Activated CD4-positive, alpha-beta T cell treated with anti-CD3 and anti-CD28 coated beads, Interleukin-2, amount 10 ng/mL, durations not matched to agents 24 days and 14 days (primary cell): ENCODE data around the gene TIMM21. TPM values are rescaled to one million over a fixed set of nuclear protein-coding genes. Genes with fewer than 3 reads are reported as not detected.
A peak's percentile ranks its signal among the peaks of the same experiment; 100 is the strongest.

ENCODE experiments used
- DNase-seq: peaks from one replicate; pipeline ENCODE4 v3.0.0; 2022
- H3K27ac Mint-ChIP-seq: one replicate; pipeline ENCODE4 v1.8.0; 2022; ENCODE audit warnings: mild to moderate bottlenecking, mixed read lengths
- H3K27me3 Mint-ChIP-seq: one replicate; pipeline ENCODE4 v1.8.0; 2022; ENCODE audit warnings: mixed read lengths
- H3K36me3 Mint-ChIP-seq: one replicate; pipeline ENCODE4 v1.8.0; 2022; ENCODE audit warnings: low read depth, mild to moderate bottlenecking, mixed read lengths
- H3K4me1 Mint-ChIP-seq: one replicate; pipeline ENCODE4 v1.8.0; 2021; ENCODE audit warnings: mixed read lengths
- H3K4me3 Mint-ChIP-seq: one replicate; pipeline ENCODE4 v1.8.0; 2022; ENCODE audit warnings: mild to moderate bottlenecking, moderate library complexity, mixed read lengths
- H3K9me3 Mint-ChIP-seq: one replicate; pipeline ENCODE4 v1.8.0; 2021; ENCODE audit warnings: mixed read lengths
- intact Hi-C: fragments of 100-400 bp; cut with micrococcal nuclease; formaldehyde crosslinking; loops from one replicate; pipeline ENCODE4 v1.15.1; 2023
- total RNA-seq: library from RNA; stranded (reverse); gene quantifications from 2 replicates; pipeline ENCODE4 v1.2.3, GENCODE V29; 2022

Gene TIMM21
- total RNA-seq, 1 donor from 2014 or later, result 71.8 TPM

DNA sequence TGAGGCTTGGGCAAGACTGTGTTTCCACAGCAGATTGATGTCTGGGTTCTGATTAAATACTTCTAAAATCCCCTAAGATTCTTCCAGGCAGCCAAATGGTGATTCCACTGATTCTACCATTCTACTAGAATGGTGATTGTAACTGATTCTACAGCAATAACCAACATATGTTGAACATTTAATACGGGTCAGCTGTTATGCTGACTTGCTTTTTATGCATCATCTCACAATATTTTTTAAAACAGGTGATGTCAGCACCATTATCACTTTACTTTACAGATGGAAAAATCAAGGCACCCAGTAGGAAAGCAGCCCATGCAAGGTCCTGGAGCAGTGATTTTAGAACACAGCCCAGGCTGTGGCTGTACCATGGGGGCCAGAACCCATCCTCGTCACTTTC lies 37.5 kb downstream of the TIMM21 start:
- Mint-ChIP-seq H3K27me3 (peaks cover 20% of the 10 kb centered on the region), H3K36me3 (no peaks in the 10 kb centered on the region), H3K4me1 (no peaks in the 10 kb centered on the region), H3K4me3 (no peak overlapping the region), H3K27ac (no peak overlapping the region), H3K9me3 (no peaks in the 10 kb centered on the region)
- DNase-seq, result no peak
- intact Hi-C loops, result no loop called here

DNA sequence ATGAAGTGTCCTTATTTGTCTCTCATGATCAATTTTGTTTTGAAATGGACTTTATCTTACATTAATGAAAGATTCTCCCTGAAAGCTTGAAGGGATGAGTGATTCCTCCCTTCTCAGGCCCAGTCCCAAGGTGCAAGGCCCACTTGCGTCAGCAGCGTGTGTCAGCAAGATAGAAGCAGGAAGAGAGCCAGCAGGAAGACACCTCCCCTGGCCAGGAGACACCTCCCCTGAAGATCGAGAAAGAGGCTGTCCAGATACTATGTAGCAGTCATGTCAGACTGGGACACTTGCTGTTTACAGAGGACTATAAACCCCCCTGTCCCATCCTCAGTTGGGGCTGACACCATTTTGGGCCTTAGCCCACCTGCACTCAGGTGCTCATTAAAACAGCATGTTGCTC lies 38.3 kb downstream of the TIMM21 start:
- no peaks in the 10 kb centered on the region for H3K36me3 Mint-ChIP-seq
- peaks cover 20% of the 10 kb centered on the region for H3K27me3 Mint-ChIP-seq
- H3K4me1 Mint-ChIP-seq, result no peaks in the 10 kb centered on the region
- intact Hi-C loops, result no loop called here
- no peaks in the 10 kb centered on the region for H3K9me3 Mint-ChIP-seq
- H3K4me3 Mint-ChIP-seq, result no peak overlapping the region
- no peak for DNase-seq
- H3K27ac Mint-ChIP-seq, result no peak overlapping the region

DNA sequence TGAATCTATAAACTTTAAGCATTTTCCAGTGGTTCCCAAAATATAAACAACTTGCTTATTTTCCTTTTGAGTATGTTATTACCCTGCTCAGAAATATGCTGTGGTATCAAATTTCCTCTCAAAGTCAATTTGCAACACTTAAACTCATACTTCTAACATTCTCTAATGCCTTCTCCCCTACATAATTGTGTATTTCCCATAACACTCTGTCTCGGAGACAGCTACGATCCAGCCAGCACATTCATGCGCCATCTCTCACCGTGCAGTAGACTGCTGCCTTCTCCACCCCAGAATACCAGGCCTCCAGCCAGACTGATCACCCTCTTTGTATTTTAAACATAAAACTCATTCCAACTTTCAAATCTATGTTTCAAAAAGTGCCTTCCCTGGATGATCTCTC lies 41.8 kb downstream of the TIMM21 start:
- peaks cover 8% of the 10 kb centered on the region for H3K27me3 Mint-ChIP-seq
- intact Hi-C loops, result no loop called here
- no peak for DNase-seq
- H3K36me3 Mint-ChIP-seq, result no peaks in the 10 kb centered on the region
- H3K4me3 Mint-ChIP-seq, result no peak overlapping the region
- H3K9me3 Mint-ChIP-seq, result no peaks in the 10 kb centered on the region
- H3K4me1 Mint-ChIP-seq, result no peaks in the 10 kb centered on the region
- H3K27ac Mint-ChIP-seq, result no peak overlapping the region

DNA sequence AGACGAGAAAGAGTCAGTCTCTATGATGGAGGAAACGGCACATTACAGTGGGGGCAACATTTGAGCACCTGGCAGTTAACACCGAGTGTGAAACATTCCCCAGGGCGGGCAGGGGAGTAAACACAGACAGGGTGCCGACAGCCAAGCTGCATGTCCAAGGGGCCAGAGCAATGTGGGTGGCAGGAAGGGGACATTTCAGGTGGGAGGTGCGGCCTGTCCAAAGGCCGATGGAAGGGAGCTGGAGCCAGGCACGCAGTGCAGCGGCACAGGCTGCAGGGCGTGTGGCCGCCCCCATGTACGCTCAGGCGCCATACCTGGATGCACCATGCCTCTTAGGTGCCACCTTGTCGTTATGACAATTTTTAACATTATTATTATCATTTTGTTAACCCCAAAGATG lies 43.3 kb downstream of the TIMM21 start:
- H3K4me1 Mint-ChIP-seq, result peaks cover 2% of the 10 kb centered on the region
- peaks cover 6% of the 10 kb centered on the region for H3K27me3 Mint-ChIP-seq
- no peak overlapping the region for H3K4me3 Mint-ChIP-seq
- no peak overlapping the region for H3K27ac Mint-ChIP-seq
- no peak for DNase-seq
- no peaks in the 10 kb centered on the region for H3K9me3 Mint-ChIP-seq
- no peaks in the 10 kb centered on the region for H3K36me3 Mint-ChIP-seq
- intact Hi-C loops, result no loop called here

DNA sequence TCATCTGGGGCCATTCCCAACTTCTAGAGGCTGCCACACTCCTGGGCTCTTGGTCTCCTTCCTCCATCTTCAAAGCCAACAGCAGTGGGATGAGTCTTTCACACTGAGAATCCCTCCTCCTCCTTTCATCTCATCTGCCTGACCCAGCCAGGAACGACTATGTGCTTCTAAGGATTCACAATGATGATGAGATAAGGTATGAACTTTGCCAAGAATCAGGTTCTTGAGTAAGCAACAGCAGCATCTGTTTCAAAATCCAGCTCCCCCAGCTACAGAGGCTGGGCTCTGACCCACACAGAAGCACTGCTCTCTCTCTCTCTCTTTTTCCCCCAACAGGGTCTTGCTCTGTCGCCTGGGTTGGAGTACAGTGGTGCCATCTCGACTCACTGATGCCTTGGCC lies 46.4 kb downstream of the TIMM21 start:
- intact Hi-C loops, result loop anchor here (5.0 kb wide), 1 partner anchor 98 kb away; the partner anchor contains the start of gene CYB5A
- Mint-ChIP-seq H3K4me3 (no peak overlapping the region), H3K27ac (no peak overlapping the region), H3K9me3 (no peaks in the 10 kb centered on the region), H3K27me3 (peaks cover 2% of the 10 kb centered on the region), H3K4me1 (peaks cover 2% of the 10 kb centered on the region), H3K36me3 (no peaks in the 10 kb centered on the region)
- DNase-seq, result no peak

DNA sequence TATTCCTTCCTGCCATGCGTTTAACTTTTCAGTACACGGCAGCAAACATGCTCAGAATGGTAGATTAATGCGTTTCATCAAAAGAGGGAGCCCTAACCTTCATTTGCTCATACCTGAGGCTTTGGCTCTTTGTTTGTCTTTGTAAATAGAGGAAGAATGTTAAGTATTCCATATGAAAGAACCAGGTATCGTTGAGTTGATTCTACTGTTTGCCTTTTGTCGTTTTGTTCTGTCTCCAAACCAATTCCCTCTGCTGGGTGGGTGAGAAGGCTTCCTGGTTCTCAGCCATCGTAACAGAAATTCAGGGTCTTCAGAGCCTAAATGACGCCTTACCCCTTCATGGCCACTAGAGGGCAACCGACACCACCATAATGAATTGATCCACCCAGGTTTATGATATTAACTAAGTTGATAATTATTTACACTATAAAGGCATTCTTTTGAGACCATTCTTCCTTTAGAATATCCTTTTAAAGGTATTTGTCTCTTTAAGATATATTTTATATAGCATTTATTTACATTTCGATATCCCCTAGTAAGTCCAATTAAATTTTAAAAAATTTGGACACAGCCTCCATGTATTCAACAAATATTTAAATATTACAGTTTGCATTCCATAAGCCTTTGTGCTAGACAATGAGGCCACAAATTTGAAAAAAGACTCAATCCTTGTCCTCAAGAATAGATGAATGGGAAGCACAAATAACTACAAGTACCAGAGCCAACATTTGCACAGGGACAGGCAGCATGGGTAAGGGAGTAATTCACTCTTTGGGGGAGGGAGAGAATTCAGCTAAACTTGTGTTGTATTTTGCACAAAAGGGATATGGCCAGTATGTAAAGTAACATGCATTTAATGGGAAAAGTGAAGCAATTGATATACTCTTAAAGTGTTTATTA lies 48.1 kb downstream of the TIMM21 start:
- Mint-ChIP-seq H3K4me1 (peaks cover 2% of the 10 kb centered on the region), H3K27me3 (peaks cover 2% of the 10 kb centered on the region), H3K36me3 (no peaks in the 10 kb centered on the region), H3K4me3 (peak overlapping the region; percentile 81), H3K27ac (peak overlapping the region; percentile 11), H3K9me3 (no peaks in the 10 kb centered on the region)
- intact Hi-C loops, result loop anchor here (1.0 to 5.0 kb wide), 5 partner anchors 96 to 401 kb away; partner anchors contain the start of genes CYB5A and ZNF407
- peak; percentile 82 for DNase-seq

DNA sequence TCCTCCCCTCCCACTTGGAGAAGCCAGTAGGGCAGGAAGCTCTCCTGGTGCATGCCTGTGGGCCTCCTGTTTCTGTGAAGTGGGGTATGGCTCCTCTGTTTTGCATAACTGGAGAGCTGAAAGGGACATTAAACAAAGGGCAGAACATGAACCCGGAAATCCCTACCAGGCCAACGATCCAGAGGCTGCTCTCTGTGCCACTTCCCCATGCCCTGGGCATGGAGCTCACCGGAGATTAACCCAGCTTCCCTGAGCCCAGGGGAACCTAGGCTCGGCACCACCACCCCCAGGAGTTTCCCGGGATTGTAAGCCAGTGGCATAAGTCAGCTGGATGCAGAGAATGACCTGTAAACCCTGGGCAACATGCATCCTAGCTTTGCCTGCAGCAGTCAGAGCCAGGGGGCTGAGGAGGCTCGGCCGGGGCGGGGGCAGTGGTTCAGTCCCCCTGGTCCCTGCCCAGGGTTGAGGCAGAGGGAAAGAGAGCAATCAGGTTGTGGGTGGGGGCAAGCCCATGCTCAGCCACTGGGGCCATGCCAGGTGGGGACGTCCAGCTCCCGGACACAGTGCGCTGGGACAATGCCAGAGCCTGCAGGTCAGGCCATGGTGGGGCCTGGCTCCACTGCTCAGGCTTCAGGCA lies 49.5 kb downstream of the TIMM21 start:
- Mint-ChIP-seq H3K36me3 (no peaks in the 10 kb centered on the region), H3K4me3 (no peak overlapping the region), H3K9me3 (no peaks in the 10 kb centered on the region), H3K4me1 (peaks cover 2% of the 10 kb centered on the region), H3K27me3 (peaks cover 5% of the 10 kb centered on the region), H3K27ac (no peak overlapping the region)
- no peak for DNase-seq
- intact Hi-C loops, result loop anchor here (5.0 kb wide), 1 partner anchor 94 kb away; the partner anchor contains the start of gene CYB5A

DNA sequence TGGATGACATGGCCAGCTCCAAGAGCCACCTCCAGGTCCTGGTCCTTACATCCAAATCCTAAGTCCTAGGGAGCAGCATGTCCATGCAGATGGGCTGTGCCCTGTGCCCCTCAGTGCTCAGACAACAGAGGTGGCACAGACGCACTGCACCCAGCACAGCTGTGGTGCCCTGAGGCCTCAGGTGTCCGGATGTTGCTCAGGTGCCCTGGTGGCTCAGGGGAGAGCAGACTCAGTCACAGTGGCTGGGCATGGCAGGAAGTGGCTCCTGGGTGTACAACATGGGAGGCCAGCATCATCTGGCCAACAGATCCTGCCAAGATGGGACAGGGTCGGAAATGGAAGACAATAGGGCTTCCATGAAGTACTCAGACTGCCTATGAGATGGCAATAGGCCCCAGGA lies 50.1 kb downstream of the TIMM21 start:
- Mint-ChIP-seq H3K36me3 (no peaks in the 10 kb centered on the region), H3K9me3 (no peaks in the 10 kb centered on the region), H3K27me3 (peaks cover 5% of the 10 kb centered on the region), H3K27ac (no peak overlapping the region), H3K4me1 (peaks cover 2% of the 10 kb centered on the region), H3K4me3 (no peak overlapping the region)
- intact Hi-C loops, result loop anchor here (5.0 kb wide), 1 partner anchor 94 kb away; the partner anchor contains the start of gene CYB5A
- no peak for DNase-seq

DNA sequence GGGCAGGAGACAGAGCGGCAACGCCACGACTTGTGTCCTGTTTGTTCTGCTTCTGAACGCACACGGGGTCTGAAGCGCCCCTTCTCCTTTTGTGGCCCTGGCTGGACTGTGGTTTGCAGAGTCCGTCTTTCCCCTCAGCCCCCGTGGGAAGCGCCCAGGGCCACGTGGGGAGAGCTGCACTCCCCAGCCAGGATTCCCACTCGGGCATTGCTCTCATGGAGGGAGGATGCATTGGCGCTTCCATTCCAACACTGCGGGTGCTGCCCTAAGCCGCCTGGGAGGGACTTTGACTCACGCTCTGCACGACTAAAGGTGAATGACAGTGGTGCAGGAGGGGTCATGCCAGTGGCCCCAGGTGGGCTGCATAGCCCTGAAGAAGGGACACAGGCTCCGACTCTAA lies 52.5 kb downstream of the TIMM21 start:
- DNase-seq, result no peak
- H3K4me3 Mint-ChIP-seq, result no peak overlapping the region
- no peaks in the 10 kb centered on the region for H3K36me3 Mint-ChIP-seq
- no peaks in the 10 kb centered on the region for H3K9me3 Mint-ChIP-seq
- H3K27me3 Mint-ChIP-seq, result peaks cover 4% of the 10 kb centered on the region
- H3K27ac Mint-ChIP-seq, result no peak overlapping the region
- intact Hi-C loops, result no loop called here
- H3K4me1 Mint-ChIP-seq, result peaks cover 2% of the 10 kb centered on the region

DNA sequence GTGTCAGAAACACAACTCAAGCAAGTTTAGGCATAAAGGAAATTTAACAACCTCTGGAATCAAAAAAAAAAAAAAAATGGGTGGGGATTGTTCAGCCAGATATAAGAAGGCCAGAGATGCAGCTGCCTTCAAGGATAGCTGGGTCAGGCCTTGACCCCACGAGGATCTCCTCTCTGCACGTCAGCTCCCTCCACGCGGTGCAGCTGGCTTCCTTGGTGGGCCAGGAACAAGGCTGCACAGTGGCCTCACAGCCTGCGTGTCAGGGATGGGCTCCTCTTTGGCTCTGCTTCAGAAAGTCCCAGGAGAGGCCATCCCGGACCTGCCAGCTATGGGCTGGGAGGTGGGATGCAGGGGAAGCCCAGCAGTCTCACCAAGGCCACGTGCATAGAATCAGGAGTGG lies 55.5 kb downstream of the TIMM21 start:
- no peaks in the 10 kb centered on the region for H3K4me1 Mint-ChIP-seq
- no peaks in the 10 kb centered on the region for H3K9me3 Mint-ChIP-seq
- intact Hi-C loops, result no loop called here
- no peak for DNase-seq
- no peak overlapping the region for H3K4me3 Mint-ChIP-seq
- no peak overlapping the region for H3K27ac Mint-ChIP-seq
- H3K36me3 Mint-ChIP-seq, result no peaks in the 10 kb centered on the region
- peaks cover 7% of the 10 kb centered on the region for H3K27me3 Mint-ChIP-seq

DNA sequence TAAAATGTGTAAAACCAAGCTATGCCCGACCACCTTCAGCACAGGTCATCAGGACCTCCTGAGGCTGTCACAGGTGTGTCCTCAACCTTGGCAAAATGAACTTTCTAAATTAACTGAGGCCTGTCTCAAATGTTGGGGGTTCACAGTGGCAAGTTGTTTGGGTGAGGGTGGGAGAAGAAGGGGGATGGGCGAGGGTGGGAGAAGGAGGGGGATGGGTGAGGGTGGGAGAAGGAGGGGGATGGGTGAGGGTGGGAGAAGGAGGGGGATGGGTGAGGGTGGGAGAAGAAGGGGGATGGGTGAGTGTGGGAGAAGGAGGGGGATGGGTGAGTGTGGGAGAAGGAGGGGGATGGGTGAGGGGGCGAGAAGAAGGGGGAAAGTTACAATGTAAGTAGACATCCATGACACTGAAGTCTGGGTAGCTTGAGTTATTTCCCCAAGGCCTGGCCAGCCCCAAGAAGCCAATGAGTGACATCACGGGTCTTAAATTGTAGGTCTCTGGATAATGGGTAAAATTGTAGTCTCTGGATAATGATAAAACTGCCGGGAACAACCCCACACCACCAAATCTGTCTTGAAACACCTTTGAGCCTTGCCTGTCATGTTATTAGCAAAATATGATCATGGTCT lies 56.3 kb downstream of the TIMM21 start:
- Mint-ChIP-seq H3K36me3 (no peaks in the 10 kb centered on the region), H3K4me3 (no peak overlapping the region), H3K4me1 (no peaks in the 10 kb centered on the region), H3K27me3 (peaks cover 7% of the 10 kb centered on the region), H3K9me3 (no peaks in the 10 kb centered on the region), H3K27ac (no peak overlapping the region)
- intact Hi-C loops, result no loop called here
- DNase-seq, result no peak
